GM20431 (cell line): ENCODE data around the gene STK4.

Source experiments
- in situ Hi-C: fragments of 300-500 bp; cut with MseI, MboI; formaldehyde crosslinking; loops from one replicate; pipeline ENCODE4 v1.15.0; 2020; ENCODE audit warnings: low sequenced_read_pairs; ENCODE audit not compliant: unreplicated experiment

STK4 gene

DNA sequence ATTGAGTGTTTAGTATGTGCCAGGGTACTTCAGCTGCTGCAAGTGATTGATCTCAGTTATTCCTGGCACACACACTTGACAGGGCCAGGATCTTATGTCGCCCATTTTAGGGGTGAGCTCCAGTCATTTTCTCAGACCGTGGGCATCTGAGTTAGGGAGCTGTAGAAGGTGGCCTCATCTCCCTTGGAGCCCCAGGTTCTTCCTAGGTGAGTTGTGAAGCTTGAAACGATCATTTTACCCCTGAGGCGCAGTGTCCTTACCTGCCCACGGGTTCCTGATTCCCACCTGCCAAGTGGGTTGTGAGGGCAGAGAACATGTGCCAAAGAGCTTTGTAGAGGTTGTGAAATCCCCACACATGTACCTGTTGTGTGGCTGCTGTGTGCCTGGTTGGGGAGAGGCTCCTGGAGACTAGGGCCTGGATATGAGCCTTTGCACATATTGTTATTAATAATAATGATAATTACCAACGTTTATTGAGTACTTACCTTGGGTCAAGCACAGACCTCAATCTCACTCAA lies 135.1 kb downstream of the STK4 start:
- in situ Hi-C loops = loop anchor here (25.0 kb wide), 1 partner anchor 186 kb away; no protein-coding TSS in a partner anchor

DNA sequence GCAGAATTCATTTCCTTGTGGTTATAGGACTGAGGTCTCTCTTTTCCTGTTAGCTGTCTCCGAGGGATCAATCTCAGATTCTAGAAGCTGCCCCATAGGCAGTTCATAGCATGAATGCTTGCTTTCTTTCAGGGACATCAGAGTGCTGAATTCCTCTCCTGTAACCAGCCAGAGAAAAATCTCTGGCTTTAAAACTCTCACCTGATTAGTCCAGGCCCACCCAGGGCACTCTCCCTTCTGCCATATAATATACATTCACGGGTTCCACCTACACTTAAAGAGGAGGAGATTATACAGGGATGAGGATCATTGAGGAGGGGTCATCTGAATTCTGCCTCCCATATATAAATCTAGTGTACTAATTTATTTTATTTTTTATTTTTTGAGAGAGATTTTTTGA lies 136.8 kb downstream of the STK4 start:
- in situ Hi-C loops = loop anchor here (25.0 kb wide), 1 partner anchor 184 kb away; no protein-coding TSS in a partner anchor

DNA sequence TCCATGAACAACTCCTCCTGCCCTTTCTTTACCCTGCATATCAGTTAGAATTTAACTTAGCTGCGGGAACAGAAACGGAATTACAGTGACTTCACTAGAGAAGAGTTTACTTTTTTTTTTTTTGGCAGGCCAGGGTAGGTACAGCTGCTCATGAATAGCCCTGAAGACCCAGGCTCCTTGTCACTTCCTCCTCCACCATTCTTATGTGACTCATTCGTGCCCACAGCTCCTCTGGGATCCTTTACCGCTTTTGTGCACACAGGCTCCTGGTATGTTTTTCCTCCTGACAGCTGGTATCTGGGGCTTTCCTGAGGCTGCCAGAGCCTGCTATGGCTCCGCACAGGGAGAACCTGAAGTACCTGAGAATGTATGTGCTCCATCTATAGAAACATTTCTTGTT lies 138.5 kb downstream of the STK4 start:
- in situ Hi-C loops = loop anchor here (25.0 kb wide), 1 partner anchor 183 kb away; no protein-coding TSS in a partner anchor

DNA sequence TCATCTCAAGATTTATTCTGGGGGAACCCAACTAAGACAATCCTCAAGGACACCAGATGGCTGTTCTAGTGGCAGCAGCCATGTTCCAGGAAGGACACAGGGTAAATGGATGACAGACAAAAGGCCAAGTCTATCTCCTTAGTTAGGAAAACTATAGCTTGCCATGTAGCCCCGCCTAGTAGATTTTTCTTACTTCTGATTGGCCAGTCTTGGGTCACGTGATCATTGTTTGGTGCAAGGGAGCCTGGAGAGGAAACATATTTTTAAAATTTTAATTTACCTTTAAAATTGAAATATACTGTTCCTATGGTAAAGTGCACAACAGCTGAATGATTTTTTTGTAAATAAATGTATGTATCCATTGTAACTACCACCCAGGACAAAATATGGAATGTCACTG lies 139.0 kb downstream of the STK4 start:
- in situ Hi-C loops = loop anchor here (25.0 kb wide), 1 partner anchor 182 kb away; no protein-coding TSS in a partner anchor

DNA sequence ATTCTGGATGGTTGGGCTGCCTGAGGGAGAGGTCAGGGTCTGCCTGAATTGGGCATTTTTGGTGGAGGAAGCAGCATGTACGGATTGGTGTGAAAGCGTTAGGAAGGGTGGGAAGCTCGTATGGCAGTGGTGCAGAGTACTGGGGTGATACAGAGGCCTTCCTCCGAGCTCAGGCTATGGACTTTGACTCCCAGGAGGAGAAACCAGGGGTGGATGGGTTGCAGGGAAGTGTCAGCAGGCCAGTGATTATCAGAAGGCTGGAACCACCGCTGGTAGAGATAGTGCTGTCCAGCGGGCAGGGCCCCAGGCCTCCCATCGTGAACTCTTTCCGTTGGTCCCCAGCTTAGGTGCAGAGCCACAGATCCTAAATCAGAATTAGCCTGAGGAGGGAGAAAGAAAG lies 143.3 kb downstream of the STK4 start:
- in situ Hi-C loops = loop anchor here (25.0 kb wide), 1 partner anchor 178 kb away; no protein-coding TSS in a partner anchor

DNA sequence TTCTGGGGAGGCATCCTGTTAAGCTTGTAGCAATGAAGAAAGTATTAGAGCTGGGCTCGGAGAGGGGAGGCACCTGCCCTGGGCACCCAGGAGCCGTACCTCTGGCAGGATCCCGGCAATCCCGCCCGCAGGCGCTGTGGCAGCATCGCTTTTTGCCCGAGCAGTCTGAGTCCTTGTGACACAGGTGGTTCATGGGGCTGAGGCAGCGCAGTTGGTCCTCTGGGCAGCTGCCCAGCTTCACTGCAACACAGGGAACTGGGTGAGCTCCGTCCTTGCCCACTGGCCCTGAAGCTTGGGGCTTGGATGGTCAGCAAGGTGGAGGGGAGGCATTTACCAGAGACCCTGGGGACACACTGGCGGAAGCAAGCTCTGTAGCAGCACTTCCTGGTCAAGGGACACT lies 144.0 kb downstream of the STK4 start:
- in situ Hi-C loops = loop anchor here (25.0 kb wide), 1 partner anchor 177 kb away; no protein-coding TSS in a partner anchor

DNA sequence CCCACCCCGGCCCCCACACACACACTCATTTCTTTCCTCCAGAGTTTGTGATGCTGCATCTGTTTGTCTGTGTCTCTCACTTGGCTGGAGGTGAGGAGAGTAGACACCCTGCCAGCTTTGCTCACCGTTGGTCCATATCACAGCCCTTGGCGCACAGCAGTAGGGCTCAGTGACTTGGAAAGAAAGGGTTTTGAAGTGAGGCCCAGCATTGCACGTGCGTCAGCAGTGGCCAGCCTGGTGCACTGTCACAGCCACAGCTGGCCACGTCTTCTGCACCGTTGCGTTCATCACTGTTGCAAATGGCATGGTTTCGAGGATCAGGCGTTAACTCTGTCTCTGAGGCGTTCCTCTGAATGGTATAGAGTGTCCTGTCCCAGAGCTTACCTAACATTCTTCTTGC lies 145.0 kb downstream of the STK4 start:
- in situ Hi-C loops = loop anchor here (25.0 kb wide), 1 partner anchor 176 kb away; no protein-coding TSS in a partner anchor

DNA sequence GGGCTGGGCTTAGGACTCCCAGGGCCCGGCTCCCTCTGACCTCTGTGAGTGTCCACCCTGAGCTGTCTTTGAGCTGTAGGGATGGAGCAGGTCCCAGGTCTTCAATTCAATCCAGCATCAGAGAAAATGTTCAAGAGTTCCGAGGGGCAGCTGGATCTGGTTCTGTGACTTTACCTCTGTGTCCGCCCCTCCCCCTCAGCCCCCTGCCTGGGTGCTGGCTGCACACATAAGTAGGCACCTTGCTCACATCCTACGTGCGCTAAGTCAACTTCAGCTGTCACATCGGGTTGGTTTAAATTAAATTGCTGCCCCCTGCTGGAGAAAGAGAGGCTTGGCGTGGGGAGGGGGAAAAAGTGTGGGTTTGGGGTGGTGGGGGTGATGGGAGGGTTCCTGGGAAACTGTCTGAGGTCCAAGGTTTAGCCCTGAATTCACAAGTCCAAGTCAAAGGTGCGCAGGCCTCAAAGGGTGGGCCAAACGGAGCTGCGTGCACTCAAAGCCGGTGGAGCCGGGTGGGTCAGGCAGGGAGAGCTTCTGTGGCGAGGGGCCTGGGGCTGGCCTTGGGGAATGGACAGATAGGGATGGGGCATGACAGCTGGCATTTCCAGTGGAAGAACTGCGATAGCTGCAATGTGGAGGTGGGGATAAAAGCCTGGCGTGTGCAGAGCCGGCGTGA lies 145.6 kb downstream of the STK4 start:
- in situ Hi-C loops = loop anchor here (25.0 kb wide), 1 partner anchor 175 kb away; no protein-coding TSS in a partner anchor

DNA sequence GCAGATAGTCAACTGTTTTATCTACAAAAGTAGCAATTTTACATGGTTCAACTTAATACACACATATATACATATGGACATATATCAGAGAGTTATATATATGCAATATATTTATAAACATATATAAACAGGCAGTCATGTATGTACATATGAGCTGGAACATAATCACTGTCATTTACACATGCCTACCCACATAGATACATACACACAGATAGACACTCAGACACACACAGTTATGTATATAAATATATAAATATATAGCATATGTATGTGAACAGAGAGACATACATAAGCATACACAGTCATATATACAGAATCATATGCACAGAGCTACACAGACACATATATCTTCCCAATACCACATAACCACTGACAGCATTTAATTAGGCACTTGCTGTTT lies 146.4 kb downstream of the STK4 start:
- in situ Hi-C loops = loop anchor here (25.0 kb wide), 1 partner anchor 175 kb away; no protein-coding TSS in a partner anchor

DNA sequence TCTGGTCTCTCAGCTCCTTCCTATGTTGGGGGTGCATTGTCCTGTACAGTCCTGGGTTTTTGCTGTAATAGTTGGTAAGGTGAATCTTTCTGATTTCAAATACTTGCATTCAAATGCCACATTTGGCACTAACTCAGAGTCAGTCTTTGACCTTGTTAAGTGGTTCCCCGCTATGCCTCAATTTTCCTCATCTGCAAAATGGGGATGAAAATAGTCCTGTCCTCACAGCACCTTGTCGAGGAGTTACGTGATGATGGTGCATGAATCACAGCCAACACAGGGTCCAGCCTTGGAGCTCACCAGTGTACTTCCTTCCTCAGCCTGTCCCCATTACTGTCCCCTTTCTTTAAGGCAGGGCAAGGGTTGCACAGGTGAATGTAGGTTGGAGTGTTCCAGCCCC lies 147.6 kb downstream of the STK4 start:
- in situ Hi-C loops = loop anchor here (25.0 kb wide), 1 partner anchor 173 kb away; no protein-coding TSS in a partner anchor

DNA sequence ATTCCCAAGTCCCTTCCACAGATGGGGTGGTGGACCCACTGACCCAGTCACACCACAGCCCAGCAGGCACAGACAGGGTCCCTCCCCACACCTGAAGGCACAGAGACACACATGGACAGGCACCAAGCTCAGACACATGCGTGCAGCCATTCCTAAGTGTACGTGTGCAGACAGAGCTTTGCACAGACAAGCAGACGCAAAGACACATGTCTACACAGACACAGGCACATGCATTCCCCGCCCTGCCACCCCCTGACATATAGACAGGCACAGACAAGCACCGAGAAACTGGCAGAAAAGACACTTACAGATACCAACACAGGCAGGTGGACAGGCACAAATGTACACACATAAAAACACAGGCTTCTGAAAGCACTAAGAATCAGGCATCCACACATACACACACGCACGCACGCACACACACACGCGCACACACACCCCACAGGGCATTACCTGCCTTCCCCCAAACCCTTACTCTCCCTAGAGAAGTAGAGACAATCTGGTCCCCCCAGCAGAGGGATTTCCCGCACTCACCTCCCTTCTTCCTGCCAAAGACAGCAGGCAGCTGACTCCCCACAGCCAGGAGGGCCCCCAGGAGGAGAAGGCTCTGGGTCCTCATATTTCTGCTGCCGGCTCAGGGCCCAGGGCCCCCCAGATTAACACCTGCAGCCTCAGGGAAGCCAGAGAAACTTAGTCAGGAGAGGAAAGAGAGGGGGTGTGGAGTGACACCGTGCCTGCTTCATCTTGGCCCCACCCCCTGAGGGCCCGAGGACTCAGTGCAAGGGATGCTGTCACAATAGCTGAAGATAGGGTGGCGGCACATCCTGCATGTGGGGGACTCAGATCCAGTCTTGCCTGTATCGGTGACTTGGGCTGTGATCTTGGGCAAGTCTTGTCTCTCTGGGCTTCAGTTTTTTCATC lies 148.4 kb downstream of the STK4 start, which contains the start of gene WFDC5:
WFDC5 (minus strand) TSS at position 710 of the 921 bp plus-strand sequence; CDS start at position 619, 91 bp downstream.
- in situ Hi-C loops = loop anchor here (25.0 kb wide), 1 partner anchor 173 kb away; no protein-coding TSS in a partner anchor

DNA sequence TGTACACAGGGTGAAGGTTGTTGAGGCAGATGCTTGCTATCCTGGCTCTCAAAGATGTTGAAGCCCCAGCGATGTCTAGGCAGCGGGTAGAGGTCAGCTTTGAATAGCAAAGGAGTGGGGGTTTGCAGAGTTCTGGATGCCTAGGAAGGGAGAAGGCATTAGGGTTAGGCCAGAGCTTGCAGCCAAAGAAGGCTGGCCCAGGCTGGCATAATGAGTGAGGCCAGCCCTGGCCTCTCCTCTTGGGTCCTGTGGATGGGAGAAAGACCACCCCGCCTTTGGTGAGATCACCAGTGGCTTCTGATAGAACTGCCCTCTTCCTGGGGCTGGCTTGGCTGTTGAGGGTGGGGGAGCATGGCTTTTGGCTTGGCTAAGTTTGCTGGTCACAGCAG lies 149.1 kb downstream of the STK4 start:
- in situ Hi-C loops = loop anchor here (25.0 kb wide), 1 partner anchor 172 kb away; no protein-coding TSS in a partner anchor

DNA sequence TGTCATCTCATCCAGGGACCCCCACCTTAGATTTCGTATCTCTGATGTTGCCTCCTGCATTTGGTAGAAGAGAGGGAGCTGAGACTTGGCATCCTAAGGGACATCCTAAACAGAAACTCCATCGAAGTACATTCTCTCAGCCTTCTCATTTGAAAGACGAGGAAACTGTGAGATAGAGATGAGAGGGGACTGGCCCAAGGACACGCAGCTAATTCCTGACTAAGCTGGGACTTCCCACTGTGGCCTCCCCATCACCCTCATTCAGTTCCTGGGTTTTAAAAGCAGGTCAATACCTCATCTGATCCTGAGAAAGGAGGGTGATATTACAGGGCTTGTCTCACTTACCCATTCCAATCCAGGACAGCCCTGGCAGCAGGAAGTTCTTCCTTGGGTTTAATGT lies 149.5 kb downstream of the STK4 start:
- in situ Hi-C loops = loop anchor here (25.0 kb wide), 1 partner anchor 171 kb away; no protein-coding TSS in a partner anchor

DNA sequence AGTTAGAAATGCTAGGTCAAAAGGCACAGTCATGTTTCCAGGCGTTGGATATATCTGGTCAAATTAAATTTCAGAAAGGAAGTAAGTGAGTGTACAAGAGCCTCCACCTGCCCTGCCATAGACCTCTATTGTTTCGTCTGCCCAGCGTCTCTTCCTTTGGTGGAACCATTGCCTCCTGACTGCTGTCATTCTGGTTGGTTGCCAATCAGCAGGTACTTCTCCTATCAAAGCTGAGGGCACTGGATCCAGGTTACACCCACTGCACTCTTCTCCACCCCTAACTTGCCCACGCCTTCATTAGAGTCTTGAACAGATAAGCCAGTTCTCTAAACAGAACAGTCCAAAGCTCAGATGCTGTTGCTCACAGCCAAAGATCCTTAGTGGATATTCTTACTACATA lies 151.3 kb downstream of the STK4 start:
- in situ Hi-C loops = loop anchor here (25.0 kb wide), 1 partner anchor 170 kb away; no protein-coding TSS in a partner anchor

DNA sequence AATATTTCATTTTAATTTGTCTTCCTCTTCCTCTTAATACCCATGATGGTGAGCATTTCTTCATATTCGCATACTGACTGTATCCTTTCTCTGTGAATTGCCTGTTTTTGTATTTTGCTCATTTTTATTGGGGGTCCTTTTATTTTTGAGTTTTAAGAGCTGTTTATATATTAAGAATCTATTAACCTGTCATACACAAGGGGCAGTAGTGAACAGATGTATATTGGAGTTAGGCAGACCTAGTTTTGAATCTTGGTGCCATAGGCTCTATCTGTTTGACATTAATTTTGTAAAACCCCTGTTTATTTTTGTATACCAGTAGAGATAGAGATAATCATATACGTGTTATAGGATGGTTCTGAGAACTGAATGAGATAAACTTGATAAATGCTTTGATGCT lies 151.7 kb downstream of the STK4 start:
- in situ Hi-C loops = loop anchor here (25.0 kb wide), 1 partner anchor 169 kb away; no protein-coding TSS in a partner anchor

DNA sequence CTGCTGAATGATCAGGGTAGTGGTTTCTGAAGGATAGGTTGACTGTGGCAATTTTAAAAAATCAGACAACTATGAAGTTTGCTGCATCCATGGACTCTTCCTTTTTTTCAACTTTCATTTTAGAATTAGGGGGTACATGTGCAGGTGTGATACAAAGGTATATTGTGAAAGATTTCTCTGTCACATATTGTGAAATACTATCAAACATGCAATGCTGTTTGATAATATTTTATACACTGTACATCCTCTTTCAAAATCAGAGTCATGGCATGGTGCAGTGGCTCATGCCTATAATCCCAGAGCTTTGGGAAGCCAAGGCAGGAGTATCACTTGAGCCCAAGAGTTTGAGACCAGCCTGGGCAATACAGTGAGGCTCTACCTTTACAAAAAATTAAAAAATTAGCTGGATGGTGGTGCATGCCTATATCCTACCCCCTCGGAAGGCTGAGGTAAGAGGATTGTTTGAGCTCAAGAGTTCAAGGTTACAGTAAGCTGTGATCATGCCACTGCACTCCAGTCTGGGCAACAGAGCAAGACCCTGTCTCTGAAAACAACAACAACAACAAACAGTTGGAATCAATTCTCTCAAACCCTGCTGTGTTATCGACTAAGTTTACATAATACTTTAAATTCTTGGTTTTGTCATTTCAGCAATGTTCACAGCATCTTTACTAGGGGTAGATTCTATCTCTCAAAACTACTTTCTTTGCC lies 153.4 kb downstream of the STK4 start:
- in situ Hi-C loops = loop anchor here (25.0 kb wide), 1 partner anchor 168 kb away; no protein-coding TSS in a partner anchor

DNA sequence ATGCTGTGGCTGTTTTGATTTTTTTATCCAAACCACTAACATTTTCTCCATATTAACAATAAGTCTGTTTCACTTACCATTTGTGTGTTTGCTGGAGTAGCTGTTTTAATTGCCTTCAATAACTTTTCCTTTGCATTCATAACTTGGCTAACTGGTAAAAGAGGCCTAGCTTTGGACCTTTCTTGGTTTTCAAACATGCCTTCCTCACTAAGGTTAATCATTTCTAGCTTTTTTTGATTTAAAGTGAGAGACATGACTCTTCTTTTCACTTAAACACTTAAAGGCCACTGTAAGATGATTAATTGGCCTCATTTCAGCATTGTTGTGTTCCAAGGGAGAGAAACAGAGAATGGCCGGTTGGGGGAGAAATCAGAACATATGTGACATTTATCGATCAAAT lies 155.1 kb downstream of the STK4 start:
- in situ Hi-C loops = loop anchor here (25.0 kb wide), 1 partner anchor 166 kb away; no protein-coding TSS in a partner anchor

DNA sequence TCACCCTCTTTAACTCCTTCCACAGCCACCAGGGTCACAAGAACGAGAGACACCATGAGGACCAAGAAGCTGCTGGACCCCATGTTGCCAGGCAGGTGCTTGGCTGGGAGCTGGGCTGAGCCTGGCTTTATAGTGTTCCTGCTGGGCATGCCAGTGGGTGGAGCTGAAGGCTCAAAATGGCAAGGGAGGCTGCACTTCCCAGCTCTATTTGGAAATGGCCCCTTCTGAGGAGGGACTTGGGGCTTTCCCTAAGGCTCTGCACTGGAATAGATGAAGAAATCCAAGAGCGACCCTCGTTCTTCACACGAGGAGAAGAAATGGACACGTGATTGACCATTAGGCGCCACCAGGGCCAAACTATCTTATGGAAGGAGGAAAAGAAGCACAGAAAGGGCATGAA lies 158.1 kb downstream of the STK4 start, which contains the start of gene WFDC12:
WFDC12 (minus strand) TSS at position 101 of the 400 bp plus-strand sequence; CDS start at position 83, 18 bp downstream.
- in situ Hi-C loops = loop anchor here (25.0 kb wide), 1 partner anchor 163 kb away; no protein-coding TSS in a partner anchor

DNA sequence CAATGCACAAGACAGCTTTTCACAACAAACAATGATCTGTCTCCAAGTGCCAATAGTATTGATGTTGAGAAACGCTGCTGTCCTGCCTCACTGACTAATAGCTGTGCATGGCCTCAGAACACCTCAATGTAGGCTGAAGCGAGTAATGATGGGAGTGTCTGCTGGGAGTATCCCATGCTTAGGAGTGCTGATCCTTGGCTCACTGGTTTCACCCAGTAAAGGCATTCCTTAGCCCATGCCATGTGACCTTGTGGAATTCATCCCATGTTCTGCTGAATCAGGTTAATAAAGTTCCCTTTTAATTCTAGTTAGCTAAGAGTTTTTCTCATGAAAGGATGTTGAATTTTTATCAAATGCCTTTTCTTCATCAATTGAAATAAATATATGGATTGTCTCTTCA lies 161.8 kb downstream of the STK4 start:
- in situ Hi-C loops = no loop called here
